Brain microvascular endothelial cell (primary cell): Measurements from ENCODE around the gene HDAC9.

Experiments used
- DNase-seq: peaks from one replicate; pipeline ENCODE4 v3.0.0-alpha.2; 2020
- H3K27ac ChIP-seq: fragments of 250-450 bp; sonication (Bioruptor Pico); 2 replicates; pipeline ENCODE4 v1.5.1; 2020; ENCODE audit warnings: mild to moderate bottlenecking, moderate library complexity
- H3K27me3 ChIP-seq: fragments of 250-450 bp; sonication (Bioruptor Pico); replicated peaks from 2 replicates; pipeline ENCODE4 v1.5.1; 2020; ENCODE audit warnings: mild to moderate bottlenecking
- H3K36me3 ChIP-seq: fragments of 250-450 bp; sonication (Bioruptor Pico); replicated peaks from 2 replicates; pipeline ENCODE4 v1.5.1; 2020; ENCODE audit warnings: mild to moderate bottlenecking
- H3K4me3 ChIP-seq: 2 replicates; pipeline ENCODE4 v1.5.1; 2011; ENCODE audit warnings: low read depth, mild to moderate bottlenecking, control low read depth, low read length, moderate library complexity
- CTCF ChIP-seq: IDR thresholded peaks from 2 replicates; pipeline ENCODE4 v1.5.1; 2011; ENCODE audit warnings: low read depth, mild to moderate bottlenecking, moderate library complexity, low read length, control low read depth, inconsistent platforms; ENCODE audit errors: missing control alignments
- in situ Hi-C: cut with HindIII; loops from 2 replicates; pipeline ENCODE4 v1.10.0; 2017; ENCODE audit warnings: low sequenced_read_pairs, low pct_ligation_motif_present

HDAC9 gene

GRCh38 chr7:18575622-18576572 is 80.3 kb downstream of the HDAC9 start:
- no peaks in the 10 kb centered on the region for H3K27me3 ChIP-seq
- H3K4me3 ChIP-seq, result no peak overlapping the region
- no peak for DNase-seq
- no peak overlapping the region for H3K27ac ChIP-seq
- TF ChIP-seq CTCF, result no peak
- H3K36me3 ChIP-seq, result no peaks in the 10 kb centered on the region
- in situ Hi-C loops, result no loop called here

- TF ChIP-seq CTCF, result no peak
- in situ Hi-C loops, result no loop called here
- H3K27ac ChIP-seq, result no peak overlapping the region
- H3K27me3 ChIP-seq, result no peaks in the 10 kb centered on the region
- H3K36me3 ChIP-seq, result no peaks in the 10 kb centered on the region
- no peak for DNase-seq
- no peak overlapping the region for H3K4me3 ChIP-seq
Measured at GRCh38 chr7:18577096-18577771, 81.7 kb downstream of the HDAC9 start.

GRCh38 chr7:18579698-18580097 is 84.1 kb downstream of the HDAC9 start:
- DNase-seq, result no peak
- Histone ChIP-seq H3K36me3 (no peaks in the 10 kb centered on the region), H3K4me3 (no peak overlapping the region), H3K27ac (no peak overlapping the region), H3K27me3 (no peaks in the 10 kb centered on the region)
- no peak for TF ChIP-seq CTCF
- in situ Hi-C loops, result no loop called here

GRCh38 chr7:18580950-18581349 is 85.4 kb downstream of the HDAC9 start:
- in situ Hi-C loops, result no loop called here
- H3K4me3 ChIP-seq, result no peak overlapping the region
- H3K36me3 ChIP-seq, result no peaks in the 10 kb centered on the region
- no peaks in the 10 kb centered on the region for H3K27me3 ChIP-seq
- TF ChIP-seq CTCF, result no peak
- DNase-seq, result no peak
- no peak overlapping the region for H3K27ac ChIP-seq

GRCh38 chr7:18583305-18583704 is 87.8 kb downstream of the HDAC9 start:
- no peaks in the 10 kb centered on the region for H3K36me3 ChIP-seq
- DNase-seq, result peak; percentile 57
- in situ Hi-C loops, result no loop called here
- no peak for TF ChIP-seq CTCF
- H3K27me3 ChIP-seq, result no peaks in the 10 kb centered on the region
- H3K27ac ChIP-seq, result no peak overlapping the region
- no peak overlapping the region for H3K4me3 ChIP-seq
